ENCODE measurements around the gene TMCC1.

DNA sequence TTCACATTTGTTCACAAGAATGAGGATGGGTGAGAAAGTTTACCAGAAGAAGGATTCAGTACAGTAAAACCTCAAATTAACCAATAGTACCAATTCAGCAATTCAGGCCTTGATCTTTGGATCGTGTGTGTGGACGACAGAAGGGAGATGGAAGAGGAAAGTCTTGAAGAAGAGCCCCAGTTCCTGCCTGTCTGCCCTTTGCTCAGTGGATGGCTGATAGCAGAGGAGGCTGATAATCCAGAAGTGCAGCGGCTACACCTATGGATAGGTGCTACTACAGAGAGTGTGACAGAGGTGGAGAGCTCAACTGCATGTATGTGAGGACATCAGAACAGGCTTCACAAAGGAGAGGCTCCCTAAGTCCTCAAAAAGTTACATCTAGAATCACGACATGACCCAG, 257.9 kb downstream of the TMCC1 start:
- no peak for TF ChIP-seq POLR2A (IDR thresholded peaks at IDR 0.05; ENCODE audit: low read length)
- TF ChIP-seq GATA1 (IDR thresholded peaks at IDR 0.05; ENCODE audit: low read depth, low read length): no peak
